Caco-2 (cell line): ENCODE measurements around the gene XIRP1. TPM values are rescaled to one million over a fixed set of nuclear protein-coding genes. Genes with fewer than 3 reads are reported as not detected.

Experiments
- BruUV-seq: library from RNA; stranded (reverse); fragments of 400-500 nt; replicated peaks from 2 replicates; lab custom pipeline; 2021; lab: Mats Ljungman, UMichigan
- CTCF ChIA-PET: fragments of 300-600 bp; sonication (Branson Sonifier 250); formaldehyde crosslinking; loops from one replicate; lab custom pipeline; 2022; ENCODE audit warnings: antibody characterized with exemption; lab: Charles Lee
- POLR2A ChIA-PET: fragments of 300-600 bp; sonication (Branson Sonifier 250); formaldehyde crosslinking; loops from one replicate; lab custom pipeline; 2022; ENCODE audit warnings: antibody characterized with exemption; lab: Charles Lee
- DNase-seq, 2 experiments: peaks; one replicate each; pipeline versions ENCODE4 v3.0.0 to v3.0.0-alpha.2; 2020 to 2022
- H3K27me3 ChIP-seq: replicated peaks from 2 replicates; pipeline ENCODE4 v1.6.0; 2011; ENCODE audit warnings: low read length; ENCODE audit not compliant: control insufficient read depth, insufficient read depth
- H3K36me3 ChIP-seq: 2 replicates; pipeline ENCODE4 v1.5.1; 2011; ENCODE audit warnings: low read length; ENCODE audit not compliant: control insufficient read depth, insufficient read depth
- H3K4me1 ChIP-seq: fragments of 250-450 bp; sonication (Bioruptor Pico); 2 replicates; pipeline ENCODE4 v1.5.1; 2020; ENCODE audit warnings: mild to moderate bottlenecking
- H3K4me3 ChIP-seq: 2 replicates; pipeline ENCODE4 v1.5.1; 2011; ENCODE audit warnings: low read depth, mild to moderate bottlenecking, control low read depth, low read length
- H3K9me3 ChIP-seq: fragments of 250-450 bp; sonication (Bioruptor Pico); 2 replicates; pipeline ENCODE4 v1.5.1; 2020; ENCODE audit warnings: mild to moderate bottlenecking, moderate library complexity
- H3K27ac Mint-ChIP-seq: one replicate; pipeline ENCODE4 v1.8.0; 2022; ENCODE audit warnings: mixed read lengths; ENCODE audit not compliant: unreplicated experiment
- H3K27me3 Mint-ChIP-seq: one replicate; pipeline ENCODE4 v1.8.0; 2022; ENCODE audit warnings: mixed read lengths; ENCODE audit not compliant: insufficient read depth, unreplicated experiment
- H3K36me3 Mint-ChIP-seq: one replicate; pipeline ENCODE4 v1.8.0; 2022; ENCODE audit warnings: mild to moderate bottlenecking, mixed read lengths; ENCODE audit not compliant: insufficient read depth, unreplicated experiment
- H3K4me1 Mint-ChIP-seq: one replicate; pipeline ENCODE4 v1.8.0; 2022; ENCODE audit warnings: low read depth, mixed read lengths; ENCODE audit not compliant: unreplicated experiment
- H3K4me3 Mint-ChIP-seq: one replicate; pipeline ENCODE4 v1.8.0; 2022; ENCODE audit warnings: mild to moderate bottlenecking, moderate library complexity, mixed read lengths; ENCODE audit not compliant: unreplicated experiment
- H3K9me3 Mint-ChIP-seq: one replicate; pipeline ENCODE4 v1.8.0; 2022; ENCODE audit warnings: mixed read lengths; ENCODE audit not compliant: unreplicated experiment
- intact Hi-C: fragments of 100-400 bp; cut with micrococcal nuclease; formaldehyde crosslinking; loops from one replicate; pipeline ENCODE4 v1.10.0; 2022; ENCODE audit not compliant: unreplicated experiment
- total RNA-seq: library from RNA; stranded (reverse); gene quantifications from 2 replicates; pipeline ENCODE4 v1.2.3, GENCODE V29; 2022
- TF ChIP-seq, protein P1 (sequence below), 2 experiments: fragments of 200-600 bp in 1 of 2; IDR thresholded peaks; 1 replicate in 1 of 2; 2 replicates in 1 of 2; pipeline versions ENCODE4 v1.5.1 to v1.8.0; 2011 to 2022; ENCODE audit warnings: antibody characterized with exemption in 1 of 2, control low read depth in 1 of 2, inconsistent platforms in 1 of 2, low read depth in 1 of 2, low read length in 1 of 2, mild to moderate bottlenecking in 1 of 2, moderate library complexity in 1 of 2; ENCODE audit not compliant: insufficient read depth in 1 of 2, severe bottlenecking in 1 of 2, unreplicated experiment in 1 of 2

Gene XIRP1
- total RNA-seq, 1 experiment from 2014 or later: not detected

DNA sequence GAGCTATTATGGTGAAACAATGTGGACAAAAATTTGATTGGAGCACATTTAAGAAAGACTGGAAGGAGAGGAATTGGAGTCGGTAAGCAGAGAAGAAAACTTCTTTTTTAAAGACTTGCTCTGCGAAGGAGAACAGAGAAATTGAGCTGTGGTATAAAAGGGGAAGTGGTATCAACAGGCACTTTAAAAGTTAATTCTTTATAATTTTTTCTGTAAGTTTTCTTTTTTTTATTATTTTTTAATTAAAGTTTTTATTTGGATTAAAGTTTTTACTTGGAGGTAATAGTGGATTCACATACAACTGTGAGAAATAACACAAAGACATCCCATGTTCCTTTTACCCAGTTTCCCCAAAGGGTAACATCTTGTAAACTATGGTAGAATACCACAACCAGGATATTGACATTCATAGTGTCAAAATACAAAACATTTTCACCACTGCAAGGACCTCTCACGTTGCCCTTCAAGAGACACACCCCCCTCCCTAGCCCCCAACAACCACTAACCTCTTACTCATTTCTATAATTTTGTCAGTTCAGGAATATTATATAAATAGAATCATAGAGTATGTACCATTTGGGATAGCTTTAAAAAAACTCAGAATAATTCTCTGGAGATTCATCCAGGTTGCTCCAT, 33.8 kb upstream of the XIRP1 start:
- no peaks in the 10 kb centered on the region for H3K27me3 ChIP-seq
- TF ChIP-seq, protein P1, sequence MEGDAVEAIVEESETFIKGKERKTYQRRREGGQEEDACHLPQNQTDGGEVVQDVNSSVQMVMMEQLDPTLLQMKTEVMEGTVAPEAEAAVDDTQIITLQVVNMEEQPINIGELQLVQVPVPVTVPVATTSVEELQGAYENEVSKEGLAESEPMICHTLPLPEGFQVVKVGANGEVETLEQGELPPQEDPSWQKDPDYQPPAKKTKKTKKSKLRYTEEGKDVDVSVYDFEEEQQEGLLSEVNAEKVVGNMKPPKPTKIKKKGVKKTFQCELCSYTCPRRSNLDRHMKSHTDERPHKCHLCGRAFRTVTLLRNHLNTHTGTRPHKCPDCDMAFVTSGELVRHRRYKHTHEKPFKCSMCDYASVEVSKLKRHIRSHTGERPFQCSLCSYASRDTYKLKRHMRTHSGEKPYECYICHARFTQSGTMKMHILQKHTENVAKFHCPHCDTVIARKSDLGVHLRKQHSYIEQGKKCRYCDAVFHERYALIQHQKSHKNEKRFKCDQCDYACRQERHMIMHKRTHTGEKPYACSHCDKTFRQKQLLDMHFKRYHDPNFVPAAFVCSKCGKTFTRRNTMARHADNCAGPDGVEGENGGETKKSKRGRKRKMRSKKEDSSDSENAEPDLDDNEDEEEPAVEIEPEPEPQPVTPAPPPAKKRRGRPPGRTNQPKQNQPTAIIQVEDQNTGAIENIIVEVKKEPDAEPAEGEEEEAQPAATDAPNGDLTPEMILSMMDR (IDR thresholded peaks at IDR 0.05; ENCODE audit: insufficient read depth in 1 of 2, low read depth in 1 of 2, low read length in 1 of 2, severe bottlenecking in 1 of 2, unreplicated experiment in 1 of 2): no peak
- H3K4me3 Mint-ChIP-seq: no peak overlapping the region
- no peaks in the 10 kb centered on the region for H3K4me1 ChIP-seq
- no peaks in the 10 kb centered on the region for H3K36me3 ChIP-seq
- no peaks in the 10 kb centered on the region for H3K9me3 Mint-ChIP-seq
- CTCF ChIA-PET: no interaction called here
- H3K4me1 Mint-ChIP-seq: no peaks in the 10 kb centered on the region
- H3K27me3 Mint-ChIP-seq: peaks cover 12% of the 10 kb centered on the region
- H3K27ac Mint-ChIP-seq: no peak overlapping the region
- H3K9me3 ChIP-seq: no peaks in the 10 kb centered on the region
- H3K36me3 Mint-ChIP-seq: peaks cover 5% of the 10 kb centered on the region
- no TSS peak for BruUV-seq
- no peak overlapping the region for H3K4me3 ChIP-seq
- intact Hi-C loops: no loop called here
- POLR2A ChIA-PET: no interaction called here
- DNase-seq: no peak

DNA sequence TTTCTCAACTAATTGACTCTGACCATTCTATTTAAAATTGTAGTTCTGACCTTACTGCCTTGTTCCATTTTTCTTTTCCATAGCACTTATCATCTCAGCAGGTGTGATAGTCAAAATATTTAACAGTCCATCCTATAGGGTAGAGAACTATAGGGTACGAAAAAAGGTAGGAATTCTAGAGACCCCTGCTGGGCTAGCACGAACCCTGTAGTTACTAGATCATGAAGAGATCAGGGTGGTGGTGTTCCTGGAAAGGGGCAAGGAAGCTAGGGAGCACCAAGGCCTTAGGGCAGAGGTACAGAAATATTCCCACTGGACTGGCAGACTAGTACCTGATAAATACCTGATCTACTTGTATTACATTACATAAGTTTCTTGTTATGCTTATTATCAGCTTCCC, 31.9 kb upstream of the XIRP1 start:
- ChIA-PET CTCF (interaction anchor here (1.0 kb wide), 1 partner anchor 64 kb away, joined by 3 read pairs; no protein-coding TSS in a partner anchor), POLR2A (no interaction called here)
- Mint-ChIP-seq H3K9me3 (no peaks in the 10 kb centered on the region), H3K27me3 (peaks cover 5% of the 10 kb centered on the region), H3K27ac (no peak overlapping the region), H3K36me3 (peaks cover 5% of the 10 kb centered on the region), H3K4me1 (no peaks in the 10 kb centered on the region), H3K4me3 (no peak overlapping the region)
- Histone ChIP-seq H3K4me1 (no peaks in the 10 kb centered on the region), H3K36me3 (no peaks in the 10 kb centered on the region), H3K27me3 (no peaks in the 10 kb centered on the region), H3K9me3 (no peaks in the 10 kb centered on the region), H3K4me3 (no peak overlapping the region)
- intact Hi-C loops: no loop called here
- no TSS peak for BruUV-seq
- DNase-seq: no peak
- TF ChIP-seq, protein P1 (IDR thresholded peaks at IDR 0.05; ENCODE audit: insufficient read depth in 1 of 2, low read depth in 1 of 2, low read length in 1 of 2, severe bottlenecking in 1 of 2, unreplicated experiment in 1 of 2): no peak

DNA sequence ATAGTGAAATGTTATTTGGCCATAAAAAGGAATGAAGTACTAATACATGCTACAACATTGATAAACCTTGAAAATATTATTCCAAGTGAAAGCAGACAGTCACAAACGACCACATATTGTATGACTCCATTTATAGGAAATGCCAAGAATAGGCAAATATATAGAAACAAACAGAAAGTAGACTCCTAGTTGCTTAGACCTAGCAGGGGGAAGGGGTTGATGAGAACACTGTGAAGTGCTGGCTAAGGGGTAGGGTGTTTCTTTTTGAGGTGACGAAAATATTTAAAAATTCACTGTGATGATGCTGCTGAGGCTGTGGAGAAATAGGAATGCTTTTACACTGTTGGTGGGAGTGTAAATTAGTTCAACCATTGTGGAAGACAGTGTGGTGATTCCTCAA, 30.5 kb upstream of the XIRP1 start:
- Mint-ChIP-seq H3K27me3 (peaks cover 10% of the 10 kb centered on the region), H3K4me1 (no peaks in the 10 kb centered on the region), H3K27ac (no peak overlapping the region), H3K4me3 (no peak overlapping the region), H3K9me3 (no peaks in the 10 kb centered on the region), H3K36me3 (peaks cover 5% of the 10 kb centered on the region)
- no TSS peak for BruUV-seq
- CTCF ChIA-PET: no interaction called here
- Histone ChIP-seq H3K9me3 (no peaks in the 10 kb centered on the region), H3K4me1 (no peaks in the 10 kb centered on the region), H3K4me3 (no peak overlapping the region), H3K27me3 (no peaks in the 10 kb centered on the region), H3K36me3 (no peaks in the 10 kb centered on the region)
- DNase-seq: no peak
- intact Hi-C loops: no loop called here
- TF ChIP-seq, protein P1 (IDR thresholded peaks at IDR 0.05; ENCODE audit: insufficient read depth in 1 of 2, low read depth in 1 of 2, low read length in 1 of 2, severe bottlenecking in 1 of 2, unreplicated experiment in 1 of 2): no peak
- POLR2A ChIA-PET: no interaction called here
